Measurements from ENCODE around the gene PTPN4.

DNA sequence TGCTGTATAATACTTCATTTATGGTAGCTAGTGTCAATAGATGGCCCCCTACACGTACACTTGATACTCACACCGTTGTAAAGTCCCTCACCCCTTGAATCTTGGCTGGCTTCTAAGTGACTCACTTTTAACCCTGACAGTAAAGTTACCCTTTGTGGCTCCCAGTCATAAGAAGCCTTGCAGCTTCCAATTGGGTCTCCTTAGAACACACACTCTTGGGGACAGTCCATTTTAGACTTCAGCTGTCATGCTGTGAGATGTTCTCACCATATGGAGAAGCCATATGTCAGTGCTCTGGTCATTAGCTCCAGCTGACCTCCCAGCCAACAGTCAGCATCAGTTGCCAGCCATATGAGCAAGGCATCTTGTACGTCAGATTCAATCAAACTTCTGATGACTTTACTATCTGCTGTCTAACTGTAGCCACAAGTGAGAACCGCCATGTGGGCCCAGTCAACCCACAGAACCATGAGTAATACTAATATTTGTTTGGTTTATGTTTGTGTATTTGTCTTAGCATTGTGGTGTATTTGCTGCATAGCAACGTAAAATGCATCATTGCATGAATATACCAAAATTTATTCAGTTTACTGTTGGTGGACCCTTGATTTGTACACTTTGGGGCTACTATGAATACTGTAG lies 68.3 kb downstream of the PTPN4 start:
- TF ChIP-seq, protein P1, sequence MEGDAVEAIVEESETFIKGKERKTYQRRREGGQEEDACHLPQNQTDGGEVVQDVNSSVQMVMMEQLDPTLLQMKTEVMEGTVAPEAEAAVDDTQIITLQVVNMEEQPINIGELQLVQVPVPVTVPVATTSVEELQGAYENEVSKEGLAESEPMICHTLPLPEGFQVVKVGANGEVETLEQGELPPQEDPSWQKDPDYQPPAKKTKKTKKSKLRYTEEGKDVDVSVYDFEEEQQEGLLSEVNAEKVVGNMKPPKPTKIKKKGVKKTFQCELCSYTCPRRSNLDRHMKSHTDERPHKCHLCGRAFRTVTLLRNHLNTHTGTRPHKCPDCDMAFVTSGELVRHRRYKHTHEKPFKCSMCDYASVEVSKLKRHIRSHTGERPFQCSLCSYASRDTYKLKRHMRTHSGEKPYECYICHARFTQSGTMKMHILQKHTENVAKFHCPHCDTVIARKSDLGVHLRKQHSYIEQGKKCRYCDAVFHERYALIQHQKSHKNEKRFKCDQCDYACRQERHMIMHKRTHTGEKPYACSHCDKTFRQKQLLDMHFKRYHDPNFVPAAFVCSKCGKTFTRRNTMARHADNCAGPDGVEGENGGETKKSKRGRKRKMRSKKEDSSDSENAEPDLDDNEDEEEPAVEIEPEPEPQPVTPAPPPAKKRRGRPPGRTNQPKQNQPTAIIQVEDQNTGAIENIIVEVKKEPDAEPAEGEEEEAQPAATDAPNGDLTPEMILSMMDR (IDR thresholded peaks at IDR 0.05) = no peak
- TF ChIP-seq POLR2A (IDR thresholded peaks at IDR 0.05) = no peak
- TF ChIP-seq POLR2AphosphoS5 (IDR thresholded peaks at IDR 0.05) = no peak
- no peak for TF ChIP-seq EP300 (IDR thresholded peaks at IDR 0.05)
